ENCODE results near the gene LEMD3.

- TF ChIP-seq POLR2A (IDR thresholded peaks at IDR 0.05) (no peak), CTCF (IDR thresholded peaks at IDR 0.05) (no peak)
Measured at GRCh38 chr12:65217086-65217485, 47.7 kb downstream of the LEMD3 start.

All from esophagus squamous epithelium (tissue), 4 donors.